ENCODE measurements around the gene SNRPN. TPM values are rescaled to one million over a fixed set of nuclear protein-coding genes. Genes with fewer than 3 reads are reported as not detected.
"Not testable (repeated sequence)": the region's sequence is repeated elsewhere in the genome, so short reads cannot be mapped to it uniquely, and the experiment has no call there.

SNRPN gene
- total RNA-seq, result 94.6 and 117 TPM in 2 replicates

GRCh38 chr15:24954783-24955530, at the start of gene SNRPN, which contains the start of gene SNURF:
Gene SNRPN, plus strand, starts transcription at chr15:24954987. Its CDS starts 19,467 bp downstream, at chr15:24974454.
Gene SNURF, plus strand, starts transcription at chr15:24954987. Its CDS starts 62 bp downstream, at chr15:24955049.
- H3K36me3 ChIP-seq (ENCODE audit: insufficient read depth, low read length), result no peaks in the 10 kb centered on the region
- peak within 1 kb of the TSS; percentile 88 for H3K4me3 ChIP-seq (ENCODE audit: insufficient read depth, low read length)
- TF ChIP-seq CTCF (IDR thresholded peaks at IDR 0.05; ENCODE audit: extremely low read depth, low read depth, low read length), result no peak
- H3K9me3 ChIP-seq (ENCODE audit: low read depth, low read length), result no peaks in the 10 kb centered on the region
- peak within 1 kb of the TSS; percentile 87 for H3K4me2 ChIP-seq (ENCODE audit: insufficient read depth, low read length)
- peak within 1 kb of the TSS; percentile 82 for H3K27ac ChIP-seq (ENCODE audit: low read depth, low read length)
- H2AFZ ChIP-seq (ENCODE audit: low read length), result peak within 1 kb of the TSS; percentile 90
- H4K20me1 ChIP-seq (ENCODE audit: insufficient read depth, low read length), result peaks cover 4% of the 10 kb centered on the region
- no peaks in the 10 kb centered on the region for H3K4me1 ChIP-seq (ENCODE audit: insufficient read depth, low read length)
- peaks cover 49% of the 10 kb centered on the region for H3K79me2 ChIP-seq (ENCODE audit: insufficient read depth, low read length)
- H3K27me3 ChIP-seq (ENCODE audit: insufficient read depth, low read length), result no peaks in the 10 kb centered on the region
- peak; percentile 85 for DNase-seq (ENCODE audit: insufficient read length, low spot score, missing footprints)

- no peaks in the 10 kb centered on the region for H3K4me1 ChIP-seq (ENCODE audit: insufficient read depth, low read length)
- TF ChIP-seq CTCF (IDR thresholded peaks at IDR 0.05; ENCODE audit: extremely low read depth, low read depth, low read length), result no peak
- no peaks in the 10 kb centered on the region for H4K20me1 ChIP-seq (ENCODE audit: insufficient read depth, low read length)
- H3K27me3 ChIP-seq (ENCODE audit: insufficient read depth, low read length), result no peaks in the 10 kb centered on the region
- H3K27ac ChIP-seq (ENCODE audit: low read depth, low read length), result no peak overlapping the region
- H3K4me3 ChIP-seq (ENCODE audit: insufficient read depth, low read length), result no peak overlapping the region
- H2AFZ ChIP-seq (ENCODE audit: low read length), result no peak overlapping the region
- no peak for DNase-seq (ENCODE audit: insufficient read length, low spot score, missing footprints)
- no peaks in the 10 kb centered on the region for H3K9me3 ChIP-seq (ENCODE audit: low read depth, low read length)
- no peaks in the 10 kb centered on the region for H3K36me3 ChIP-seq (ENCODE audit: insufficient read depth, low read length)
- H3K79me2 ChIP-seq (ENCODE audit: insufficient read depth, low read length), result no peaks in the 10 kb centered on the region
- H3K4me2 ChIP-seq (ENCODE audit: insufficient read depth, low read length), result no peak overlapping the region
Observed at GRCh38 chr15:24916305-24917009, 38.3 kb upstream of the SNRPN start.

- H3K9me3 ChIP-seq (ENCODE audit: low read depth, low read length), result no peaks in the 10 kb centered on the region
- no peaks in the 10 kb centered on the region for H3K36me3 ChIP-seq (ENCODE audit: insufficient read depth, low read length)
- no peaks in the 10 kb centered on the region for H3K4me1 ChIP-seq (ENCODE audit: insufficient read depth, low read length)
- no peak overlapping the region for H2AFZ ChIP-seq (ENCODE audit: low read length)
- H3K27ac ChIP-seq (ENCODE audit: low read depth, low read length), result no peak overlapping the region
- DNase-seq (ENCODE audit: insufficient read length, low spot score, missing footprints), result no peak
- no peak overlapping the region for H3K4me2 ChIP-seq (ENCODE audit: insufficient read depth, low read length)
- no peaks in the 10 kb centered on the region for H3K79me2 ChIP-seq (ENCODE audit: insufficient read depth, low read length)
- no peaks in the 10 kb centered on the region for H4K20me1 ChIP-seq (ENCODE audit: insufficient read depth, low read length)
- no peak overlapping the region for H3K4me3 ChIP-seq (ENCODE audit: insufficient read depth, low read length)
- no peaks in the 10 kb centered on the region for H3K27me3 ChIP-seq (ENCODE audit: insufficient read depth, low read length)
- TF ChIP-seq CTCF (IDR thresholded peaks at IDR 0.05; ENCODE audit: extremely low read depth, low read depth, low read length), result no peak
Observed at GRCh38 chr15:24917431-24917830, 37.4 kb upstream of the SNRPN start.

GRCh38 chr15:24919446-24919845, 35.3 kb upstream of the SNRPN start:
- no peaks in the 10 kb centered on the region for H4K20me1 ChIP-seq (ENCODE audit: insufficient read depth, low read length)
- H2AFZ ChIP-seq (ENCODE audit: low read length), result no peak overlapping the region
- no peaks in the 10 kb centered on the region for H3K9me3 ChIP-seq (ENCODE audit: low read depth, low read length)
- H3K27ac ChIP-seq (ENCODE audit: low read depth, low read length), result no peak overlapping the region
- no peaks in the 10 kb centered on the region for H3K27me3 ChIP-seq (ENCODE audit: insufficient read depth, low read length)
- TF ChIP-seq CTCF (IDR thresholded peaks at IDR 0.05; ENCODE audit: extremely low read depth, low read depth, low read length), result no peak
- H3K4me2 ChIP-seq (ENCODE audit: insufficient read depth, low read length), result no peak overlapping the region
- no peaks in the 10 kb centered on the region for H3K36me3 ChIP-seq (ENCODE audit: insufficient read depth, low read length)
- H3K4me3 ChIP-seq (ENCODE audit: insufficient read depth, low read length), result no peak overlapping the region
- no peaks in the 10 kb centered on the region for H3K79me2 ChIP-seq (ENCODE audit: insufficient read depth, low read length)
- H3K4me1 ChIP-seq (ENCODE audit: insufficient read depth, low read length), result no peaks in the 10 kb centered on the region
- no peak for DNase-seq (ENCODE audit: insufficient read length, low spot score, missing footprints)

GRCh38 chr15:24922781-24923180, 32.0 kb upstream of the SNRPN start:
- not testable (repeated sequence) for H3K27ac ChIP-seq (ENCODE audit: low read depth, low read length); H3K4me1 ChIP-seq (ENCODE audit: insufficient read depth, low read length); H3K79me2 ChIP-seq (ENCODE audit: insufficient read depth, low read length); H4K20me1 ChIP-seq (ENCODE audit: insufficient read depth, low read length); H3K36me3 ChIP-seq (ENCODE audit: insufficient read depth, low read length); H3K4me2 ChIP-seq (ENCODE audit: insufficient read depth, low read length); H3K9me3 ChIP-seq (ENCODE audit: low read depth, low read length); H2AFZ ChIP-seq (ENCODE audit: low read length); H3K27me3 ChIP-seq (ENCODE audit: insufficient read depth, low read length); DNase-seq (ENCODE audit: insufficient read length, low spot score, missing footprints); H3K4me3 ChIP-seq (ENCODE audit: insufficient read depth, low read length)
